H9 (cell line): ENCODE measurements around the gene RITA1. TPM values are rescaled to one million over a fixed set of nuclear protein-coding genes. Genes with fewer than 3 reads are reported as not detected.

Experiments used
- DNase-seq: peaks from one replicate; pipeline ENCODE4 v3.0.0-alpha.2; 2017
- H2AFZ ChIP-seq: one replicate; pipeline ENCODE4 v1.6.1; 2013; ENCODE audit warnings: mild to moderate bottlenecking, low read length, control low read depth, moderate library complexity
- H2AK5ac ChIP-seq: 2 replicates; pipeline ENCODE4 v1.6.1; 2013; ENCODE audit warnings: low read length, control low read depth, mixed read lengths; ENCODE audit not compliant: insufficient read length
- H2BK120ac ChIP-seq: one replicate; pipeline ENCODE4 v1.6.1; 2013; ENCODE audit warnings: low read depth, mild to moderate bottlenecking, low read length, control low read depth, inconsistent platforms; ENCODE audit not compliant: poor library complexity, severe bottlenecking
- H2BK12ac ChIP-seq: 2 replicates; pipeline ENCODE4 v1.6.1; 2013; ENCODE audit warnings: low read length, control low read depth, mixed read lengths, low read depth; ENCODE audit not compliant: insufficient read length
- H2BK15ac ChIP-seq: 2 replicates; pipeline ENCODE4 v1.6.1; 2013; ENCODE audit warnings: low read depth, low read length, control low read depth
- H2BK20ac ChIP-seq: one replicate; pipeline ENCODE4 v1.6.1; 2013; ENCODE audit warnings: low read depth, mild to moderate bottlenecking, low read length, control low read depth, inconsistent platforms; ENCODE audit not compliant: poor library complexity, severe bottlenecking
- H2BK5ac ChIP-seq: 2 replicates; pipeline ENCODE4 v1.6.1; 2013; ENCODE audit warnings: low read length, control low read depth, mixed read lengths; ENCODE audit not compliant: insufficient read length
- H3K14ac ChIP-seq: 2 replicates; pipeline ENCODE4 v1.6.1; 2013; ENCODE audit warnings: low read length, control low read depth; ENCODE audit not compliant: insufficient read depth
- H3K18ac ChIP-seq: 2 replicates; pipeline ENCODE4 v1.6.1; 2013; ENCODE audit warnings: low read depth, mild to moderate bottlenecking, mixed read lengths, low read length, control low read depth; ENCODE audit not compliant: insufficient read length
- H3K23ac ChIP-seq: 2 replicates; pipeline ENCODE4 v1.6.1; 2013; ENCODE audit warnings: low read length, control low read depth, mixed read lengths, low read depth; ENCODE audit not compliant: insufficient read length
- H3K23me2 ChIP-seq: 2 replicates; pipeline ENCODE4 v1.6.1; 2013; ENCODE audit warnings: low read depth, mild to moderate bottlenecking, mixed read lengths, low read length, control low read depth; ENCODE audit not compliant: insufficient read length, poor library complexity, severe bottlenecking
- H3K27ac ChIP-seq: 2 replicates; pipeline ENCODE4 v1.5.1; 2013; ENCODE audit warnings: low read length, control low read depth, mixed read lengths, low read depth; ENCODE audit not compliant: insufficient read length
- H3K27me3 ChIP-seq: 2 replicates; pipeline ENCODE4 v1.6.1; 2013; ENCODE audit warnings: low read length, control low read depth, inconsistent platforms; ENCODE audit not compliant: insufficient read depth
- H3K4ac ChIP-seq: 2 replicates; pipeline ENCODE4 v1.6.1; 2013; ENCODE audit warnings: low read depth, mild to moderate bottlenecking, control low read depth, inconsistent platforms, low read length, moderate library complexity
- H3K4me1 ChIP-seq: 2 replicates; pipeline ENCODE4 v1.6.1; 2013; ENCODE audit warnings: low read length, control low read depth, inconsistent platforms; ENCODE audit not compliant: insufficient read depth
- H3K4me2 ChIP-seq: 2 replicates; pipeline ENCODE4 v1.6.1; 2013; ENCODE audit warnings: low read length, control low read depth, mixed read lengths; ENCODE audit not compliant: insufficient read length, insufficient read depth
- H3K56ac ChIP-seq: 2 replicates; pipeline ENCODE4 v1.6.1; 2013; ENCODE audit warnings: low read depth, mild to moderate bottlenecking, mixed read lengths, low read length, control low read depth; ENCODE audit not compliant: insufficient read length
- H3K79me1 ChIP-seq: 2 replicates; pipeline ENCODE4 v1.6.1; 2013; ENCODE audit warnings: low read depth, mild to moderate bottlenecking, moderate library complexity, low read length, control low read depth, inconsistent platforms; ENCODE audit not compliant: insufficient read depth, poor library complexity, severe bottlenecking
- H3K79me2 ChIP-seq: 2 replicates; pipeline ENCODE4 v1.6.1; 2013; ENCODE audit warnings: low read length, control low read depth, inconsistent platforms; ENCODE audit not compliant: insufficient read depth
- H3K9ac ChIP-seq: 2 replicates; pipeline ENCODE4 v1.6.1; 2013; ENCODE audit warnings: low read length, control low read depth, mixed read lengths; ENCODE audit not compliant: insufficient read length; ENCODE audit errors: extremely low read depth
- H3K9me3 ChIP-seq: one replicate; pipeline ENCODE4 v1.6.1; 2013; ENCODE audit warnings: low read depth, low read length, inconsistent platforms; ENCODE audit not compliant: control insufficient read depth
- H3T11ph ChIP-seq: one replicate; pipeline ENCODE4 v1.6.1; 2013; ENCODE audit warnings: mild to moderate bottlenecking, low read length, control low read depth, inconsistent platforms
- H4K20me1 ChIP-seq: one replicate; pipeline ENCODE4 v1.6.1; 2013; ENCODE audit not compliant: control insufficient read depth, insufficient read length, insufficient read depth
- H4K5ac ChIP-seq: 2 replicates; pipeline ENCODE4 v1.6.1; 2013; ENCODE audit warnings: low read depth, mild to moderate bottlenecking, mixed read lengths, low read length, control low read depth; ENCODE audit not compliant: insufficient read length
- H4K8ac ChIP-seq: replicated peaks from 2 replicates; pipeline ENCODE4 v1.6.1; 2013; ENCODE audit warnings: low read length, control low read depth, mixed read lengths, low read depth; ENCODE audit not compliant: insufficient read length
- H4K91ac ChIP-seq: 2 replicates; pipeline ENCODE4 v1.6.1; 2013; ENCODE audit warnings: low read depth, mild to moderate bottlenecking, moderate library complexity, mixed read lengths, low read length, control low read depth; ENCODE audit not compliant: insufficient read length
- H3K27ac Mint-ChIP-seq, 3 experiments: 2 replicates in 2 of 3; 3 replicates in 1 of 3; pipeline ENCODE4 v1.8.0; 2020 to 2021; ENCODE audit warnings: mixed read lengths in 3 of 3, mild to moderate bottlenecking in 1 of 3, moderate library complexity in 1 of 3
- H3K27me3 Mint-ChIP-seq: 2 replicates; pipeline ENCODE4 v1.8.0; 2021; ENCODE audit warnings: low read depth, mild to moderate bottlenecking, moderate library complexity, mixed read lengths
- H3K36me3 Mint-ChIP-seq, 3 experiments: 2 replicates in 2 of 3; 3 replicates in 1 of 3; pipeline ENCODE4 v1.8.0; 2020 to 2021; ENCODE audit warnings: low read depth in 3 of 3, mixed read lengths in 3 of 3; ENCODE audit not compliant: insufficient read depth in 1 of 3
- H3K4me1 Mint-ChIP-seq, 2 experiments: 2 replicates each; pipeline ENCODE4 v1.8.0; 2020; ENCODE audit warnings: mixed read lengths in 2 of 2
- H3K4me3 Mint-ChIP-seq, 2 experiments: 2 replicates in 1 of 2; 3 replicates in 1 of 2; pipeline ENCODE4 v1.8.0; 2020 to 2021; ENCODE audit warnings: mild to moderate bottlenecking in 2 of 2, mixed read lengths in 2 of 2, moderate library complexity in 1 of 2
- H3K9me3 Mint-ChIP-seq, 2 experiments: 2 replicates in 1 of 2; 3 replicates in 1 of 2; pipeline ENCODE4 v1.8.0; 2020; ENCODE audit warnings: mild to moderate bottlenecking in 2 of 2, mixed read lengths in 2 of 2, moderate library complexity in 1 of 2
- WGBS: extraction: QIAGEN DNeasy Blood & Tissue Kit; methylation state at CpG from one replicate; pipeline ENCODE4 v1.1.7; 2013; ENCODE audit warnings: missing lambda C conversion rate, low lambda C conversion rate, mixed read lengths; ENCODE audit not compliant: insufficient read length; ENCODE audit errors: extremely low coverage; 5-methylcytosine and 5-hydroxymethylcytosine counted together
- total RNA-seq: library from RNA; stranded (reverse); gene quantifications from 2 replicates; pipeline ENCODE4 v1.2.1, GENCODE V29; 2021
- TF ChIP-seq, protein P1 (sequence below): fragments of 200-600 bp; sonication (generic); conservative IDR thresholded peaks from 3 replicates; pipeline ENCODE4 v1.8.0; 2021; ENCODE audit warnings: antibody characterized with exemption, mild to moderate bottlenecking

The RITA1 gene
- total RNA-seq, 1 experiment from 2014 or later: 26.1 TPM

DNA sequence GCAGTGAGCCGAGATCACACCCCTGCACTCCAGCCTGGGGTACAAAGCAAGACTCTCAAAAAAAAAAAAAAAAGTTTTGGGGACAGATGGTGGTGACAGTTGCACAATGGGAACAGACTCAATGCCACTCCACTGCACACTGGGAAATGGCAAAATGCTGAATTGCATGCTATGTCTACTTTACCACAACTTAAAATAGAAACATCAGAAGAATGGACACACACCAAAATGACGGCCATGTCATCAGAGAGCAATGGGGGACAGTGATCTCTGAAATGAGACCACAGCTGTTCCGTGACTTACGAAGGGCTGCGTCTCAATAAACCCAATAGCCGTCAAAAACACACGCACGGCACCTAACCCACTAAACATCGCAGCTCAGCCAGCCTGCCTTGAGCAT lies 14.0 kb upstream of the RITA1 start:
- H3K79me2 ChIP-seq: no peaks in the 10 kb centered on the region
- no peaks in the 10 kb centered on the region for H3K27me3 ChIP-seq
- Mint-ChIP-seq H3K4me3 (no peak overlapping the region), H3K36me3 (peaks cover 48 to 79% (median 75%) of the 10 kb centered on the region in 3 experiments; a peak in 6 of 7 replicates), H3K27ac (no peak overlapping the region), H3K4me1 (no peaks in the 10 kb centered on the region), H3K27me3 (no peaks in the 10 kb centered on the region), H3K9me3 (no peaks in the 10 kb centered on the region)
- no peak overlapping the region for H4K5ac ChIP-seq
- TF ChIP-seq, protein P1, sequence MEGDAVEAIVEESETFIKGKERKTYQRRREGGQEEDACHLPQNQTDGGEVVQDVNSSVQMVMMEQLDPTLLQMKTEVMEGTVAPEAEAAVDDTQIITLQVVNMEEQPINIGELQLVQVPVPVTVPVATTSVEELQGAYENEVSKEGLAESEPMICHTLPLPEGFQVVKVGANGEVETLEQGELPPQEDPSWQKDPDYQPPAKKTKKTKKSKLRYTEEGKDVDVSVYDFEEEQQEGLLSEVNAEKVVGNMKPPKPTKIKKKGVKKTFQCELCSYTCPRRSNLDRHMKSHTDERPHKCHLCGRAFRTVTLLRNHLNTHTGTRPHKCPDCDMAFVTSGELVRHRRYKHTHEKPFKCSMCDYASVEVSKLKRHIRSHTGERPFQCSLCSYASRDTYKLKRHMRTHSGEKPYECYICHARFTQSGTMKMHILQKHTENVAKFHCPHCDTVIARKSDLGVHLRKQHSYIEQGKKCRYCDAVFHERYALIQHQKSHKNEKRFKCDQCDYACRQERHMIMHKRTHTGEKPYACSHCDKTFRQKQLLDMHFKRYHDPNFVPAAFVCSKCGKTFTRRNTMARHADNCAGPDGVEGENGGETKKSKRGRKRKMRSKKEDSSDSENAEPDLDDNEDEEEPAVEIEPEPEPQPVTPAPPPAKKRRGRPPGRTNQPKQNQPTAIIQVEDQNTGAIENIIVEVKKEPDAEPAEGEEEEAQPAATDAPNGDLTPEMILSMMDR: no peak
- no CpG with 5 or more reads among the region's 9 CpGs for WGBS
- H3K79me1 ChIP-seq: no peaks in the 10 kb centered on the region
- H3K4me1 ChIP-seq: no peaks in the 10 kb centered on the region
- no peak overlapping the region for H2BK120ac ChIP-seq
- no peak overlapping the region for H3K27ac ChIP-seq
- no peaks in the 10 kb centered on the region for H4K20me1 ChIP-seq
- no peak overlapping the region for H3T11ph ChIP-seq
- no peak overlapping the region for H3K18ac ChIP-seq
- no peak overlapping the region for H3K14ac ChIP-seq
- H2BK20ac ChIP-seq: no peak overlapping the region
- no peak overlapping the region for H4K8ac ChIP-seq
- H2AFZ ChIP-seq: no peak overlapping the region
- H3K4ac ChIP-seq: no peak overlapping the region
- H2AK5ac ChIP-seq: no peak overlapping the region
- no peak overlapping the region for H2BK15ac ChIP-seq
- H3K23ac ChIP-seq: no peak overlapping the region
- DNase-seq: no peak
- H2BK12ac ChIP-seq: no peak overlapping the region
- no peak overlapping the region for H3K4me2 ChIP-seq
- H4K91ac ChIP-seq: no peak overlapping the region
- H3K56ac ChIP-seq: no peak overlapping the region
- no peaks in the 10 kb centered on the region for H3K23me2 ChIP-seq
- H3K9me3 ChIP-seq: no peaks in the 10 kb centered on the region
- H3K9ac ChIP-seq: no peak overlapping the region
- H2BK5ac ChIP-seq: no peak overlapping the region
